ENCODE measurements around the gene TMEM117.
"Not testable (repeated sequence)": the region's sequence is repeated elsewhere in the genome, so short reads cannot be mapped to it uniquely, and the experiment has no call there.

TMEM117 gene

GRCh38 chr12:43965899-43966298, 130.0 kb downstream of the TMEM117 start:
- no peak for DNase-seq

GRCh38 chr12:43968736-43969135, 132.9 kb downstream of the TMEM117 start:
- no peak for DNase-seq

- DNase-seq: no peak
Measured at GRCh38 chr12:43969882-43970281, 134.0 kb downstream of the TMEM117 start.

GRCh38 chr12:43973385-43973784, 137.5 kb downstream of the TMEM117 start:
- DNase-seq: no peak

- no peak for DNase-seq
Measured at GRCh38 chr12:43973993-43974392, 138.1 kb downstream of the TMEM117 start.

GRCh38 chr12:43976027-43976426, 140.1 kb downstream of the TMEM117 start:
- DNase-seq: no peak

- no peak for DNase-seq
Measured at GRCh38 chr12:43978556-43978955, 142.7 kb downstream of the TMEM117 start.

- no peak for DNase-seq
Measured at GRCh38 chr12:43979450-43979849, 143.6 kb downstream of the TMEM117 start.

- DNase-seq: no peak
Measured at GRCh38 chr12:43980627-43981191, 144.8 kb downstream of the TMEM117 start.

GRCh38 chr12:43981726-43982125, 145.8 kb downstream of the TMEM117 start:
- no peak for DNase-seq

- no peak for DNase-seq
Measured at GRCh38 chr12:43982544-43982943, 146.7 kb downstream of the TMEM117 start.

GRCh38 chr12:43988838-43989560, 153.1 kb downstream of the TMEM117 start:
- peak in 1 of 2 donors; percentile 33 for DNase-seq

- DNase-seq: no peak
Measured at GRCh38 chr12:43992856-43993255, 157.0 kb downstream of the TMEM117 start.

- no peak for DNase-seq
Measured at GRCh38 chr12:44000309-44000952, 164.6 kb downstream of the TMEM117 start.

- DNase-seq: no peak
Measured at GRCh38 chr12:44002607-44003006, 166.7 kb downstream of the TMEM117 start.

GRCh38 chr12:44003721-44004120, 167.8 kb downstream of the TMEM117 start:
- no peak for DNase-seq

GRCh38 chr12:44015333-44015941, 179.6 kb downstream of the TMEM117 start:
- DNase-seq: peak in 1 of 2 donors; percentile 12

GRCh38 chr12:44017216-44017615, 181.3 kb downstream of the TMEM117 start:
- no peak for DNase-seq

- no peak for DNase-seq
Measured at GRCh38 chr12:44019118-44019517, 183.2 kb downstream of the TMEM117 start.

- no peak for DNase-seq
Measured at GRCh38 chr12:44020555-44020954, 184.7 kb downstream of the TMEM117 start.

GRCh38 chr12:44021471-44021971, 185.6 kb downstream of the TMEM117 start:
- DNase-seq: no peak

- no peak for DNase-seq
Measured at GRCh38 chr12:44025499-44025898, 189.6 kb downstream of the TMEM117 start.

- DNase-seq: no peak
Measured at GRCh38 chr12:44026046-44026445, 190.2 kb downstream of the TMEM117 start.

GRCh38 chr12:44026926-44027325, 191.0 kb downstream of the TMEM117 start:
- DNase-seq: not testable (repeated sequence)
